ENCODE measurements around the gene STRN4. TPM values are rescaled to one million over a fixed set of nuclear protein-coding genes. Genes with fewer than 3 reads are reported as not detected.

The STRN4 gene
- total and polyA plus RNA-seq, 9 of the 15 experiments (the other 6 are each of a cell fraction or from before 2014, with no cell fraction given): 0.62 to 83.7 (median 36.9) TPM

- peak; percentile 97 for TF ChIP-seq POLR2G (IDR thresholded peaks at IDR 0.05; ENCODE audit: low read depth, low read length)
- peak; percentile 96 for TF ChIP-seq ZSCAN32 (CRISPR knock-in tag; IDR thresholded peaks at IDR 0.05)
- peak; percentile 89 to 93 for TF ChIP-seq ETV6 (IDR thresholded peaks at IDR 0.05; ENCODE audit: borderline replicate concordance in 1 of 2, low read depth in 2 of 2, low read length in 1 of 2)
- TF ChIP-seq ETV6 (CRISPR knock-in tag; IDR thresholded peaks at IDR 0.05; ENCODE audit: borderline replicate concordance): no peak
- TF ChIP-seq ZKSCAN1 (IDR thresholded peaks at IDR 0.05; ENCODE audit: low read depth, low read length): peak; percentile 6; the same call in 1 of the 2 replicates
- TF ChIP-seq MYC (IDR thresholded peaks at IDR 0.05; ENCODE audit: low read depth, low read length): peak; percentile 99
- peak; percentile 53; the same call in 1 of the 2 replicates for TF ChIP-seq MYC (CRISPR knock-in tag; IDR thresholded peaks at IDR 0.05; ENCODE audit: borderline replicate concordance, low read depth)
- peak; percentile 100 for TF ChIP-seq ATF4 (CRISPR knock-in tag; IDR thresholded peaks at IDR 0.05)
- peak; percentile 60 for TF ChIP-seq DPF2 (IDR thresholded peaks at IDR 0.05)
- TF ChIP-seq BCOR (IDR thresholded peaks at IDR 0.05): peak; percentile 69; the same call in 1 of the 2 replicates
- no peak for TF ChIP-seq CBFA2T3 (IDR thresholded peaks at IDR 0.05)
- peak; percentile 52; the same call in 1 of the 2 replicates for TF ChIP-seq PKNOX1 (IDR thresholded peaks at IDR 0.05)
- TF ChIP-seq CTCF (IDR thresholded peaks at IDR 0.05 in 2 of 3, conservative IDR thresholded peaks at IDR 0.05 in 1 of 3; ENCODE audit: insufficient read depth in 2 of 3, low read depth in 1 of 3, low read length in 3 of 3): peak; percentile 39 to 67 (median 45)
- peak; percentile 80 for TF ChIP-seq SIRT6 (IDR thresholded peaks at IDR 0.05; ENCODE audit: low read depth, low read length)
- TF ChIP-seq ZNF511 (CRISPR knock-in tag; IDR thresholded peaks at IDR 0.05): no peak
These were observed 38.2 kb upstream of the STRN4 start (continued) for GRCh38 chr19:46784262-46785053.
